ENCODE data around the gene CDK6.
A peak's percentile ranks its signal among the peaks of the same experiment; 100 is the strongest.

CDK6 gene

DNA sequence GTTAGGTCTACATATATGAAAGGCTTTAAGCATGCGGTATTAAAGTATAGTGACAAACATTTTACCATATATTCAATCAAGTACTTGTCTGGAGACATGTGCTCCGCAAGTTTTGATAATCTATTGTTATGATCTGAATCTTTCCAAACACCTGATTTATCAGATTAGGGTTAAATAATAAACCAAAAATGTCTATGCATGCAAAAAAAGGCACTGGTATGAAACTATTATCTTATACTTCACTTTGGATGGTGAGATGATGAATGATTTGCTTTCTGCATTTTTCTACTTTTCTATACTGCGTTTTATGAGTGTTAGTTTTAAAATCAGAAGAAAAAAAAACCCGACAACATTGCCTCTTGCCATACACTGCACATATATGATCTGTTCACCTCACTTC, 208.4 kb downstream of the CDK6 start:
- H3K27me3 Mint-ChIP-seq (ENCODE audit: low read depth) = no peaks in the 10 kb centered on the region
- peaks cover 3% of the 10 kb centered on the region for H3K9me3 Mint-ChIP-seq
- H3K36me3 Mint-ChIP-seq (ENCODE audit: low read depth) = peaks cover 40% of the 10 kb centered on the region
- peaks cover 15% of the 10 kb centered on the region for H3K4me1 Mint-ChIP-seq
- H3K4me3 Mint-ChIP-seq = no peak overlapping the region
- TF ChIP-seq, protein P1, sequence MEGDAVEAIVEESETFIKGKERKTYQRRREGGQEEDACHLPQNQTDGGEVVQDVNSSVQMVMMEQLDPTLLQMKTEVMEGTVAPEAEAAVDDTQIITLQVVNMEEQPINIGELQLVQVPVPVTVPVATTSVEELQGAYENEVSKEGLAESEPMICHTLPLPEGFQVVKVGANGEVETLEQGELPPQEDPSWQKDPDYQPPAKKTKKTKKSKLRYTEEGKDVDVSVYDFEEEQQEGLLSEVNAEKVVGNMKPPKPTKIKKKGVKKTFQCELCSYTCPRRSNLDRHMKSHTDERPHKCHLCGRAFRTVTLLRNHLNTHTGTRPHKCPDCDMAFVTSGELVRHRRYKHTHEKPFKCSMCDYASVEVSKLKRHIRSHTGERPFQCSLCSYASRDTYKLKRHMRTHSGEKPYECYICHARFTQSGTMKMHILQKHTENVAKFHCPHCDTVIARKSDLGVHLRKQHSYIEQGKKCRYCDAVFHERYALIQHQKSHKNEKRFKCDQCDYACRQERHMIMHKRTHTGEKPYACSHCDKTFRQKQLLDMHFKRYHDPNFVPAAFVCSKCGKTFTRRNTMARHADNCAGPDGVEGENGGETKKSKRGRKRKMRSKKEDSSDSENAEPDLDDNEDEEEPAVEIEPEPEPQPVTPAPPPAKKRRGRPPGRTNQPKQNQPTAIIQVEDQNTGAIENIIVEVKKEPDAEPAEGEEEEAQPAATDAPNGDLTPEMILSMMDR (IDR thresholded peaks at IDR 0.05; ENCODE audit: unreplicated experiment in 3 of 3) = no peak
- H3K27ac Mint-ChIP-seq = no peak overlapping the region

DNA sequence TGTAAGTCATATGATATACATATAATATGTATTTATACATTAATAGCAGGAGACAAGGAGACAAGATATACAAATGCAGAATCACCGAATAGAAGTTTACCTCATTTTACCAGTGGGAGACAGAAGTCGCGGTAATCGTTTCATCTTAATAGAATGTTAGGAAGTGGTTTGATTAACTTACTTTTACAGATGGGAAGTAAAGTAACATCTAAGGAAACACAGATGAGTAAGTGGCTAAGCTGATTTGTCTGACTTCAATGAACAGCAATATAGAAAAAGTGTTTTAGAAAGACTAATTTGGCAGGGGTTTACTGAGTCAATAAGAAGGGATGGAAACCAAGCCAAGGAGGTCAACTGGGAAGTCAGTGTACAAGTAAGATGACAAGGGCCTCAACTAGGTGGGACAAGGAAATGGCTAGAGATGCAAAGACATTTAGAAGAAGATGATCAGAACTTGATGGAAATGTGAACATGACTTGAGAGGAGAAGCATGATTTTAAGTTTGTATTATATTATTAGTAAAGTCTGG, 210.0 kb downstream of the CDK6 start:
- peaks cover 27% of the 10 kb centered on the region for H3K4me1 Mint-ChIP-seq
- H3K36me3 Mint-ChIP-seq (ENCODE audit: low read depth) = peaks cover 40% of the 10 kb centered on the region
- peaks cover 3% of the 10 kb centered on the region for H3K9me3 Mint-ChIP-seq
- no peaks in the 10 kb centered on the region for H3K27me3 Mint-ChIP-seq (ENCODE audit: low read depth)
- TF ChIP-seq, protein P1 (IDR thresholded peaks at IDR 0.05; ENCODE audit: unreplicated experiment in 3 of 3) = no peak
- no peak overlapping the region for H3K4me3 Mint-ChIP-seq
- no peak overlapping the region for H3K27ac Mint-ChIP-seq

DNA sequence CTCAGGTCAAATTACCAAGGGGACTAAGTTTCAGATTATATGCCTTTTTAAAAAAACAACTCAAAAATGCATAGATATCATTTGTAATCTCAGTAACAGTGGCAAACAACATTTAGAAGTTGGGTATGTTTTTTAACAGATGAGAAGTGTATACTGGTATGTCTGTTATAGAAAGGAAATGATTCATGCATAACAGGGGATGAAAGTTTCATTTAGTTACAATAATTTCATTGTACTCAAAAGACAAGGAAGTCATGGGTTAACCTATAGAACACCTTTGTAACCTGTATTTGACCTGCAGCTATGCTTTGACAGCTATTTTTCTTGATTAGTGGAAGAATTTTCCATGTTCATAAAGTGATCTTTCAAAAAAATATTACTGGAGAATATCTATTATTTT, 210.8 kb downstream of the CDK6 start:
- Mint-ChIP-seq H3K4me3 (no peak overlapping the region), H3K4me1 (peaks cover 32% of the 10 kb centered on the region), H3K27ac (peak overlapping the region in 1 of 3 experiments; percentile 9), H3K36me3 (ENCODE audit: low read depth) (peaks cover 40% of the 10 kb centered on the region), H3K9me3 (peaks cover 3% of the 10 kb centered on the region), H3K27me3 (ENCODE audit: low read depth) (no peaks in the 10 kb centered on the region)
- TF ChIP-seq, protein P1 (IDR thresholded peaks at IDR 0.05; ENCODE audit: unreplicated experiment in 3 of 3) = no peak

DNA sequence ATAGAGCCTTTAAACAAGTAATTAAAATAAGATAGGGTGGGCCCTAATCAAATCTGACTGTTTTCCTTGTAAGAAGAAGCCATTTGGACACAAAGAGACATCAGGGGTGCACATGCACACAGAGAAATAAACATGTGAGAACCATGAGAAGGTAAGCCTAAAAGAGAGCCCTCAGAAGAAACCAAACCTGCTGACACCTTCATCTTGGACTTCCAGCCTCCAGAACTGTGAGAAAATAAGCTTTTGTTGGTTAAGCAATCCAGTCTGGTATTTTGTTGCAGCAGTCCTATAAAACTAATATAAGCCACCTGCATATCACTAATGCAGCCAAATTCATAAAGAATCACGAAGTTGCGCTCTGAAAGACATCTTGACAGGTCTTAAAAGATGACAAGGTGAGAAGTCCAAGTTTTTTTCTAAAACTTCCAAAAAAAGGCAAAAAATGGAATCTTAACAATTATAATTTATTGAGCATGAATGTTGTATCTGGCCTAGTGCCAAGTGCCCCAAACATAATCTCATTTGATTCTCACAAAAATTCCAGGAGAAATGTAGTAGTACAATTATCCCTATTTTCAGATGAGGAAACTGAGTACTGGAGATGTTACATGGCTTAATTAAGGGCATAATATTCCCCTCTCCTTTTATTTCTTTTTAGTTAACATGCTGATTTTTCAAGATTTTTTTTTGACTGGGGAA, 211.9 kb downstream of the CDK6 start:
- peaks cover 36% of the 10 kb centered on the region for H3K36me3 Mint-ChIP-seq (ENCODE audit: low read depth)
- peak overlapping the region in 1 of 3 experiments; percentile 9 for H3K27ac Mint-ChIP-seq
- H3K4me1 Mint-ChIP-seq = peaks cover 32% of the 10 kb centered on the region
- no peak overlapping the region for H3K4me3 Mint-ChIP-seq
- TF ChIP-seq, protein P1 (IDR thresholded peaks at IDR 0.05; ENCODE audit: unreplicated experiment in 3 of 3) = no peak
- H3K9me3 Mint-ChIP-seq = peaks cover 3% of the 10 kb centered on the region
- no peaks in the 10 kb centered on the region for H3K27me3 Mint-ChIP-seq (ENCODE audit: low read depth)

DNA sequence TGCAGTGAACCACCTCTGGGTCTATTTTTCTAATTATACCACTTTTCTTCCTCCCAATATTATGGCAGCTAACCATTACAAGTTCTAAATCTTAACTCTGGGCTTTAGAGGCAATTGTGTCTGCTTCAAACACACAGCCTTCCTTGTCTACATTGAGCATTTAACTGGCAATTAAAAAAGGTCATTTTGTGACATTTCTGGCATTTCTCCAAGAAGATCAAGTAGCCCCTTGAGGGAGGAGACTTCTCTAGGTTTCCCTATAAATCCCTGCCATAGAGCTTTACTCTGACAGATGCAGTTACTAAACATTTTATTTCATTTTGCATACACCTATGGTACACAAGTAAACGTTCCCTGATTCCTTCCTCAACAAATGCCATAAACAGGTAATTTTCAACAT, 212.8 kb downstream of the CDK6 start:
- peaks cover 30% of the 10 kb centered on the region for H3K36me3 Mint-ChIP-seq (ENCODE audit: low read depth)
- H3K4me3 Mint-ChIP-seq = no peak overlapping the region
- H3K4me1 Mint-ChIP-seq = peaks cover 32% of the 10 kb centered on the region
- no peaks in the 10 kb centered on the region for H3K9me3 Mint-ChIP-seq
- TF ChIP-seq, protein P1 (IDR thresholded peaks at IDR 0.05; ENCODE audit: unreplicated experiment in 3 of 3) = no peak
- peak overlapping the region in 2 of 3 experiments; percentile 71 to 88 for H3K27ac Mint-ChIP-seq
- no peaks in the 10 kb centered on the region for H3K27me3 Mint-ChIP-seq (ENCODE audit: low read depth)

DNA sequence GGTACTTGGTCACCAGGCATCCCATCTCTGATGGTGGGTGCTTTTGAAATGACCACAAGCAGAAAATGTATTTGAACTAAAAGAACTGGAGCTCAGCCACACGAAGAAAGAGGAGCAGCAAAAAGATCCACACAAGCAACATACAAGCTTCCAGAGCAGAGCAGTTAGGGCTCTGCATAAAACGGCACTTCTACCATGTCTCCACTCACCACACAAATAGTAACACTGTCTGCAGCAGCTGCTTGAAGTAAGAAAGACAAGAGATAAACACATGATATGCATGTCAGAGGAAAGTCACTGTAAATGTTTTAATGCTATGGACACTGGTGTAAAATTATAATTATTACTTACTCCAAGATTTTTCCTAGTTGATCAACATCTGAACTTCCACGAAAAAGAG, 213.7 kb downstream of the CDK6 start:
- Mint-ChIP-seq H3K4me1 (peaks cover 32% of the 10 kb centered on the region), H3K27ac (peak overlapping the region; percentile 71 to 88 (median 85)), H3K4me3 (peak overlapping the region in 1 of 3 experiments; percentile 19), H3K9me3 (no peaks in the 10 kb centered on the region), H3K36me3 (ENCODE audit: low read depth) (peaks cover 21% of the 10 kb centered on the region), H3K27me3 (ENCODE audit: low read depth) (no peaks in the 10 kb centered on the region)
- TF ChIP-seq, protein P1 (IDR thresholded peaks at IDR 0.05; ENCODE audit: unreplicated experiment in 3 of 3) = no peak
